Diencephalon (tissue), 1 donor: ENCODE data around the gene FTCDNL1. TPM values are rescaled to one million over a fixed set of nuclear protein-coding genes. Genes with fewer than 3 reads are reported as not detected.

Source experiments
- small RNA-seq: library from RNA; depleted of rRNA; stranded (forward); fragments of <200 nt; gene quantifications from one replicate; pipeline ENCODE3, GENCODE V24; 2014
- total RNA-seq: library from RNA; depleted of rRNA; stranded (reverse); fragments of >200 nt; gene quantifications from one replicate; pipeline ENCODE4 v1.2.3, GENCODE V29; 2014

Gene FTCDNL1
- total RNA-seq = 4.8 TPM

DNA sequence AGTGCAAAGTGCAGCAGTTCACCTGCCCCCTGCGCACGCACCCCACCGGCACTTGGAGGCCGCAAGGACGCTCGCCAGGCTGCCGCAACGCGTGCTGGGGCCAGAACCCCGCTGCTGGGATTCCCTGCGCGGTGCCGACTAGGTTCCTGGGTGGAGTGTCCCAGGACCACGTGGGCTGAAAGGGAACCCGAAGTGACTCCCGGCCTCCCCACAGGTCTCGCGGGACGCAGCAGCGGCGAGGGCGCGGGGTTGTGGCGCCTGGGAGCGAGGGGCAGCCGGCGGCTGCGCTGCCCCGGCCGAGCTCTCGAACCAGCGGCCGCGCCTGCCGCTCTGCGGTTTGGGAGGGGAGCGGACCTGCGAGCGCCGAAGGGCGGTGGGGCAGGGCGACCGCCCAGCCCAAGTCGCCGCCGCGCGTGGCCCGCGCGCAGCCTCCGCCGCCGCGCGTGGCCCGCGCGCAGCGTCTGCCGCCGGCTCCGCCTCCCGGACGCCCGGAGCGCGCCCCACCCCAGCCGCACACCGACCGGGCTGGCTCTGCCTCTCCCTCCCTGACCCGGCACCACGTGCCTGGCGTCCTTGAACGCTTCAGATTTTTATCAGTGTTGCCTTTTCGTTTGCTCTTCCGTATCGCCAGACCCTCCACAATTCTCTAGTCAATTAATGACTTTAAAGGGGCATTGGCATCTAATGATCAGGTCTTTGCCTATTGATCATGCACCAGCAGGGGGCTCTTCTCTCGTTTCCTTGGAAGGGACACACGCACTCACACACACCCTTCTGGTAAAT, at the start of gene FTCDNL1:
TSS of gene FTCDNL1 (minus strand) at position 475 of the 783 bp plus-strand sequence. CDS start 2,230 bp downstream, outside the sequence.

Small RNA genes lying within 50 kb of the gene (small RNA-seq; reads per million reads assigned to genes)
- not detected for gene AC108032.1
- gene RN7SL717P = not detected

Other genes with a start within 250 kb of the FTCDNL1 start
- 34.8 TPM for gene C2orf69, start 60.1 kb upstream of the FTCDNL1 start, total RNA-seq
- 15.7 TPM for gene TYW5, start 104.3 kb upstream of the FTCDNL1 start, total RNA-seq
- 20.3 TPM for gene MAIP1, start 104.4 kb upstream of the FTCDNL1 start, total RNA-seq